Ramos (cell line): Measurements from ENCODE around the gene TAS2R41.

Source experiments
- in situ Hi-C: fragments of 300-500 bp; cut with MboI; formaldehyde crosslinking; loops from one replicate; pipeline ENCODE4 v1.14.3; 2022; ENCODE audit warnings: low sequenced_read_pairs; ENCODE audit not compliant: unreplicated experiment

Gene TAS2R41

GRCh38 chr7:143492043-143492471 lies 14.4 kb downstream of the TAS2R41 start:
- in situ Hi-C loops = no loop called here

GRCh38 chr7:143492799-143493739 lies 15.4 kb downstream of the TAS2R41 start:
- in situ Hi-C loops = no loop called here

- in situ Hi-C loops = no loop called here
Measured at GRCh38 chr7:143493751-143494150, 16.1 kb downstream of the TAS2R41 start.

- in situ Hi-C loops = no loop called here
Measured at GRCh38 chr7:143494622-143495021, 16.9 kb downstream of the TAS2R41 start.

- in situ Hi-C loops = no loop called here
Measured at GRCh38 chr7:143495851-143496250, 18.2 kb downstream of the TAS2R41 start.

GRCh38 chr7:143496263-143496662 lies 18.6 kb downstream of the TAS2R41 start:
- in situ Hi-C loops = no loop called here

- in situ Hi-C loops = no loop called here
Measured at GRCh38 chr7:143497008-143497795, 19.5 kb downstream of the TAS2R41 start.

- in situ Hi-C loops = no loop called here
Measured at GRCh38 chr7:143499246-143499645, 21.6 kb downstream of the TAS2R41 start.

- in situ Hi-C loops = no loop called here
Measured at GRCh38 chr7:143499743-143500348, 22.2 kb downstream of the TAS2R41 start.

GRCh38 chr7:143503261-143503660 lies 25.6 kb downstream of the TAS2R41 start:
- in situ Hi-C loops = no loop called here

GRCh38 chr7:143504215-143504936 lies 26.7 kb downstream of the TAS2R41 start:
- in situ Hi-C loops = no loop called here

- in situ Hi-C loops = no loop called here
Measured at GRCh38 chr7:143504937-143505297, 27.2 kb downstream of the TAS2R41 start.

GRCh38 chr7:143505838-143506237 lies 28.2 kb downstream of the TAS2R41 start:
- in situ Hi-C loops = no loop called here

- in situ Hi-C loops = no loop called here
Measured at GRCh38 chr7:143507094-143507518, 29.4 kb downstream of the TAS2R41 start.

- in situ Hi-C loops = no loop called here
Measured at GRCh38 chr7:143507534-143508055, 29.9 kb downstream of the TAS2R41 start.

GRCh38 chr7:143510854-143511592 lies 33.4 kb downstream of the TAS2R41 start:
- in situ Hi-C loops = no loop called here

- in situ Hi-C loops = no loop called here
Measured at GRCh38 chr7:143511593-143512047, 33.9 kb downstream of the TAS2R41 start.

- in situ Hi-C loops = no loop called here
Measured at GRCh38 chr7:143512488-143513340, 35.0 kb downstream of the TAS2R41 start.
